Sigmoid colon (tissue), 4 donors: ENCODE measurements around the gene FGGY.

Experiments used
- EP300 ChIP-seq, 4 donors: sonication (generic); formaldehyde crosslinking; IDR thresholded peaks; one replicate each; pipeline ENCODE4 v1.6.1; 2017; ENCODE audit warnings: antibody characterized with exemption in 4 of 4
- POLR2A ChIP-seq, 2 donors: fragments of 450-650 bp; IDR thresholded peaks; one replicate each; pipeline ENCODE4 v1.6.1; 2016; ENCODE audit warnings: antibody characterized with exemption in 2 of 2, mild to moderate bottlenecking in 2 of 2, moderate library complexity in 2 of 2

DNA sequence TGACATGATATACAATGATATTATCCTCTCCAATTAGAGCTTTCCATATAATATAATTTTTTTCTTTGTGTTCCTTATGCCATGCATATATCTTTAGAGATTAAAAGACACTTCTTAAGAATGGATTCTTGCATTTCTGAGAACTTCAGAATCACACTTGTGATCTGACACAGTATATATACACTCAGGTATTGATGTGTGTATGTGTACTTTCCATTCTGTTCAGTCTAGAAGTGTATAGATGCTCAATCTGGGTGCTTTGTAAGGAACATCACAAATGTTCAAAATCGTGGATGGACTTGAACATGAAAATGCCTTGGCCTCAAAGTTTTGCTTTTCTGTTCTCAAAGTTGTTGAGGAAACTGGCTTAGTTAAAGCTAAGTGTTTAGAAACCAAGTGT lies 102.7 kb downstream of the FGGY start:
- TF ChIP-seq POLR2A (IDR thresholded peaks at IDR 0.05) (no peak), EP300 (IDR thresholded peaks at IDR 0.05) (no peak)
